ENCODE measurements around the gene QRFP.

QRFP gene

GRCh38 chr9:130846487-130847305 lies 49.9 kb downstream of the QRFP start:
- DNase-seq = no peak

GRCh38 chr9:130845901-130846481 lies 50.6 kb downstream of the QRFP start:
- no peak for DNase-seq

- DNase-seq = no peak
These were observed 51.4 kb downstream of the QRFP start for GRCh38 chr9:130845254-130845653.

GRCh38 chr9:130844044-130844451 lies 52.6 kb downstream of the QRFP start:
- no peak for DNase-seq

- no peak for DNase-seq
These were observed 53.3 kb downstream of the QRFP start for GRCh38 chr9:130843049-130843908.
